ENCODE measurements around the gene GCHFR. TPM values are rescaled to one million over a fixed set of nuclear protein-coding genes. Genes with fewer than 3 reads are reported as not detected.

The GCHFR gene
- total and polyA plus RNA-seq, 2 of the 4 experiments (the other 2 are of a cell fraction) = 2.3 to 6.5 TPM

DNA sequence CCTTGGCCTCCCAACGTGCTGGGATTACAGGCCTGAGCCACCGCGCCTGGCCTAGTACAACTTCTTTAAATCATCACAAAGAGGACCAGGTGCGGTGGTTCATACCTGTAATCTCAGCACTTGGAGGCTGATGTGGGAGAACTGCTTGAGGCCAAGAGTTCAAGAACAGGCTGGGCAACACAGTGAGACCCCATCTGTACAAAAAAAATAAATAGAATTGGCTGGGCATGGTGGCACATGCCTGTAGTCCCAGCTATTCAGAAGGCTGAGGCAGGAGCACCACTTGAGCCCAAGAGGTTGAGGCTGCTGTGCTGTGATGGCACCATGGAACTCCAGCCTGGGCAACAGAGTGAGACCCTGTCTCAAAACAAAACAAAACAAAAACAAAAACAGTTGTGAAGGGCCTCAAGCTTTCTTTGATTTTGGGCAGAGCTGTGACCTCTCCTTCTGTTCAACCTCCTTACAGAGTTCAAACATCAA lies 14.7 kb upstream of the GCHFR start:
- no peak for ATAC-seq (ENCODE audit: low read depth)
- peaks cover 6 to 44% of the 10 kb centered on the region in 2 experiments; a peak in 3 of 4 replicates for H3K79me1 ChIP-seq (ENCODE audit: low read depth in 1 of 2, low read length in 2 of 2)

More for the DNA sequence above, 14.7 kb upstream of the GCHFR start:
- H2AK5ac ChIP-seq (ENCODE audit: low read depth, low read length) = no peak overlapping the region
- H3K9me3 ChIP-seq (ENCODE audit: control insufficient read depth, insufficient read depth, low read length) = no peaks in the 10 kb centered on the region
- peaks cover 30% of the 10 kb centered on the region for H3K36me3 ChIP-seq (ENCODE audit: control insufficient read depth, insufficient read depth, low read length)
- no peak overlapping the region for H3K4ac ChIP-seq (ENCODE audit: low read depth, low read length)
- no CpG with 5 or more reads among the region's 4 CpGs for WGBS, 2 experiments (ENCODE audit: extremely low coverage in 2 of 2, insufficient read length in 1 of 2)
- H3K4me2 ChIP-seq (ENCODE audit: low read depth, low read length) = no peak overlapping the region
- no peak overlapping the region for H3K4me3 ChIP-seq (ENCODE audit: insufficient read depth, low read depth, low read length)
- H4K8ac ChIP-seq (ENCODE audit: low read depth in 2 of 2, low read length in 2 of 2) = no peak overlapping the region
- H4K5ac ChIP-seq (ENCODE audit: low read depth, low read length) = no peak overlapping the region
- no peak overlapping the region for H3K14ac ChIP-seq (replicated peaks; ENCODE audit: low read depth, low read length)
- dilution Hi-C loops (cut with HindIII; ENCODE audit: low sequenced_read_pairs, unreplicated experiment) = no loop called here
- in situ Hi-C loops (cut with MboI; ENCODE audit: low sequenced_read_pairs) = no loop called here
- no peak for TF ChIP-seq RFX5 (IDR thresholded peaks at IDR 0.05; ENCODE audit: low read depth, low read length)
- no peak for TF ChIP-seq MAFK (IDR thresholded peaks at IDR 0.05; ENCODE audit: low read depth, low read length)
- no peak for TF ChIP-seq SMC3 (IDR thresholded peaks at IDR 0.05; ENCODE audit: low read depth, low read length)
- TF ChIP-seq CHD1 (IDR thresholded peaks at IDR 0.05; ENCODE audit: low read depth, low read length) = no peak
- no peak for TF ChIP-seq FOS (IDR thresholded peaks at IDR 0.05; ENCODE audit: low read depth, low read length)
- no peak for TF ChIP-seq BHLHE40 (IDR thresholded peaks at IDR 0.05; ENCODE audit: low read depth, low read length)
- TF ChIP-seq NFE2L2 (IDR thresholded peaks at IDR 0.05; ENCODE audit: low read depth, low read length) = no peak
- no peak for TF ChIP-seq POLR2A (IDR thresholded peaks at IDR 0.05; ENCODE audit: low read depth, low read length)
- no peak for TF ChIP-seq RAD21 (IDR thresholded peaks at IDR 0.05; ENCODE audit: low read length)
- no peaks in the 10 kb centered on the region for H3K9me1 ChIP-seq (ENCODE audit: insufficient read depth, low read length)
- H2BK15ac ChIP-seq (ENCODE audit: low read depth, low read length) = no peak overlapping the region
- no peak overlapping the region for H2AK9ac ChIP-seq (replicated peaks; ENCODE audit: low read depth, low read length, poor library complexity)
- 0 out of 2 replicates have a peak, but pooled peaks cover 5% of the 10 kb centered on the region for H4K20me1 ChIP-seq (ENCODE audit: insufficient read depth, low read length)
- no peak overlapping the region for H3K27ac ChIP-seq (ENCODE audit: insufficient read depth, low read length)
- DNase-seq = no peak
- no TSS peak for BruUV-seq (replicated peaks)
- no peak overlapping the region for H3K23ac ChIP-seq (ENCODE audit: low read depth, low read length)
- no peak overlapping the region for H3K56ac ChIP-seq (ENCODE audit: extremely low read depth, insufficient read depth, low read length)
- no peak overlapping the region for H3K9ac ChIP-seq (ENCODE audit: low read depth, low read length)
- no peak overlapping the region for H2BK5ac ChIP-seq (ENCODE audit: low read depth, low read length, poor library complexity, severe bottlenecking)
- H2BK120ac ChIP-seq (ENCODE audit: low read depth, low read length) = no peak overlapping the region
- no peak overlapping the region for H2BK20ac ChIP-seq (ENCODE audit: low read depth, low read length)
- H3K18ac ChIP-seq (ENCODE audit: low read depth, low read length) = no peak overlapping the region
- ChIA-PET POLR2A (ENCODE audit: unreplicated experiment) (no interaction called here), CTCF (no interaction called here)
- no peaks in the 10 kb centered on the region; the same call in 1 of the 2 replicates for H3K4me1 ChIP-seq (ENCODE audit: control insufficient read depth, insufficient read depth, low read length)
- H3K27me3 ChIP-seq (ENCODE audit: control insufficient read depth, insufficient read depth, low read length) = no peaks in the 10 kb centered on the region
- H2AFZ ChIP-seq (replicated peaks; ENCODE audit: low read length, poor library complexity) = no peak overlapping the region
- intact Hi-C loops (cut with micrococcal nuclease) = no loop called here
- no peak overlapping the region for H4K91ac ChIP-seq (ENCODE audit: insufficient read depth, low read depth, low read length)

Measured in IMR-90 (cell line).